Activated B cell treated with CpG ODN at 0.5 μM for 24 hours (primary cell): ENCODE results near the gene GABRQ. TPM values are rescaled to one million over a fixed set of nuclear protein-coding genes. Genes with fewer than 3 reads are reported as not detected.

ENCODE experiments used
- ATAC-seq: fragments of 200-7000 bp; cut with Tn5 transposase; one replicate; pipeline ENCODE4 v1.10.0; 2021; ENCODE audit warnings: low read depth, mild to moderate bottlenecking, moderate library complexity
- CTCF ChIA-PET: fragments of 350-600 bp; sonication (Branson Sonifier 250); formaldehyde crosslinking; loops from one replicate; lab custom pipeline; 2021; ENCODE audit warnings: antibody characterized with exemption; lab: Charles Lee
- POLR2A ChIA-PET: fragments of 350-600 bp; sonication (Branson Sonifier 250); formaldehyde crosslinking; loops from one replicate; lab custom pipeline; 2021; ENCODE audit warnings: antibody characterized with exemption; lab: Charles Lee
- DNase-seq: peaks from one replicate; pipeline ENCODE4 v3.0.0; 2022
- H3K27ac Mint-ChIP-seq: one replicate; pipeline ENCODE4 v1.8.0; 2020; ENCODE audit warnings: mixed read lengths
- H3K27me3 Mint-ChIP-seq: one replicate; pipeline ENCODE4 v1.8.0; 2021; ENCODE audit warnings: mixed read lengths
- H3K36me3 Mint-ChIP-seq: one replicate; pipeline ENCODE4 v1.8.0; 2021; ENCODE audit warnings: low read depth, mixed read lengths
- H3K4me1 Mint-ChIP-seq: one replicate; pipeline ENCODE4 v1.8.0; 2021; ENCODE audit warnings: mixed read lengths
- H3K4me3 Mint-ChIP-seq: one replicate; pipeline ENCODE4 v1.8.0; 2020; ENCODE audit warnings: mild to moderate bottlenecking, mixed read lengths
- H3K9me3 Mint-ChIP-seq: one replicate; pipeline ENCODE4 v1.8.0; 2020; ENCODE audit warnings: mixed read lengths
- CTCF ChIP-seq: fragments of 200-600 bp; IDR thresholded peaks from one replicate; pipeline ENCODE4 v1.8.0; 2022; ENCODE audit warnings: antibody characterized with exemption, mild to moderate bottlenecking
- intact Hi-C: fragments of 100-400 bp; cut with micrococcal nuclease; formaldehyde crosslinking; loops from one replicate; pipeline ENCODE4 v1.15.1; 2024
- total RNA-seq: library from RNA; stranded (reverse); gene quantifications from 2 replicates; pipeline ENCODE4 v1.2.3, GENCODE V29; 2022

The GABRQ gene
- total RNA-seq, 1 donor from 2014 or later, result not detected

DNA sequence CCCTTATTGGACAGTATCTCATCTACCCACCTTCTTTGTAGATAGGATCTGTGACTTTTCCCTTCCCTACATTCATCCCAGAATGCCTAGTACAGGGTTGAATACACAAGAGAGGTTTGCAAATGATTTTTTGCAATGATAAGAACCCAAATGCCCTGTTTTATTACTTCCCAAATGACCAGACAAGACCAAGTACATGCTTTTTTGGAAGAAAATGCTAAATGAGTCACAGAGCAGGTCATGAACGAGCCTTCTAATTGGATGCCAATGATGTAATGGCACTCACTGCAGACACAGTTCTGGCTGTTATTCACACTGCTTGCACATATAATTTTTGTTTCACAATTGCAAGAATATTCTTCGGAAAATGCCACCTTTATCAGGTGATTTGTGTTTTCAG, 17.8 kb upstream of the GABRQ start:
- Mint-ChIP-seq H3K27me3 (peaks cover 1% of the 10 kb centered on the region), H3K27ac (no peak overlapping the region), H3K9me3 (no peaks in the 10 kb centered on the region), H3K4me3 (no peak overlapping the region), H3K4me1 (no peaks in the 10 kb centered on the region), H3K36me3 (no peaks in the 10 kb centered on the region)
- intact Hi-C loops, result no loop called here
- no peak for TF ChIP-seq CTCF
- ChIA-PET POLR2A (no interaction called here), CTCF (no interaction called here)
- ATAC-seq (no peak), DNase-seq (no peak)

DNA sequence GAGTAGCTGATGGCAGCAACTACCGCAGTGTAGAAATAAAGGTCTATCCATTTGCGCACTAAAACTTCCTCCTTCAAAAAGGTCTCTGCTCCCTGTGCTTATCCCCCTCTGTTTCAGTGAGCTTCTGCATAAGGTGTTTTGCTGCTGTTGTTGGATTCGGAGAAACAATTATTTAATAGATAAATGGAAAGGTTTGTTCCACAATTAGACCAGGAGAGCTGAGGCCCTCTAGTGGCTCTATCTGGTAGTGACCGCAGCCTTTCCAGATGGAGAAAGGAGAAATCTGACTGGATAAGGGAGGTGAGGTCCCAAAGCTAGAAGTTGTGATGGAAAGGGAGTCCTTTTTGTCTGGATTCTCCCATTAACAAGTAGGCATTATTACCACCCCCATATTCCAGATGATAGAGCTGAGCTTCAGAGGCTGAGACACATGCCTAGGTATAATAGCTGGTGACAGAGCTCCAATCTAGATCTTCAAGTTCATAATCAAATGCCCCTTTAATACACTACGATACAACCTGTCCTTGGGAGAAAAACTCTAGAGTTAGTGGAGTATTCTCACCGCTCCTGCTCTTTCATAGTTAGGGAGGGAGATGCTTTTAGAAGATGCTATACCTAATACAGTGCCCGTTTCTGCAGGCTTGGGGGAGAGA, 5.1 kb upstream of the GABRQ start:
- ATAC-seq, result no peak

DNA sequence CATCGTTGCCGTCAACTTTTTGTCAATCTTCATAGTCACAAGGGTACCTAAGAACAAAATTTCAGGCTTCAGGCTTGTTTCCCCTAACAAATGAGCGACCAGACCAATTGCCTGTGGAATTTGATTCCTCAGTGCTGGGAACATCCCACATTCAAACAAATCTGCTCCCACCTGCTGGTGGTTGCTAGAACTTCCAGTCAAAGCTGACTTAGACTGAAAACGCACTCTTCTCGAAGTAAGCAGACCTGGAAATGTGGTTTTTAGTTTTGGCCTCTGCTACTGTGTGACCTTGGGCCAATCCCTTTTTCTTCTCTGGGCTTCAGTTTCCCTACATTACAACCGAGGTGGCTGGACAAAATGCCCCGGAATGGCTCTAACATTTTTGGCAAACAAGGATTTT, 1.8 kb upstream of the GABRQ start:
- Mint-ChIP-seq H3K4me1 (no peaks in the 10 kb centered on the region), H3K36me3 (no peaks in the 10 kb centered on the region), H3K4me3 (no peak overlapping the region), H3K9me3 (no peaks in the 10 kb centered on the region), H3K27ac (no peak overlapping the region), H3K27me3 (peaks cover 7% of the 10 kb centered on the region)
- no peak for TF ChIP-seq CTCF
- DNase-seq, result no peak
- intact Hi-C loops, result no loop called here
- ATAC-seq, result no peak
- CTCF ChIA-PET, result no interaction called here
- POLR2A ChIA-PET, result no interaction called here

More for the DNA sequence above, 5.1 kb upstream of the GABRQ start:
- no peak for DNase-seq
- Mint-ChIP-seq H3K36me3 (no peaks in the 10 kb centered on the region), H3K9me3 (no peaks in the 10 kb centered on the region), H3K4me1 (no peaks in the 10 kb centered on the region), H3K4me3 (no peak overlapping the region), H3K27me3 (peaks cover 7% of the 10 kb centered on the region), H3K27ac (no peak overlapping the region)
- ChIA-PET POLR2A (no interaction called here), CTCF (interaction anchor here (1.1 to 1.7 kb wide), 2 partner anchors 8 to 1481 kb away, joined by 4 to 7 read pairs; no protein-coding TSS in a partner anchor)
- intact Hi-C loops, result loop anchor here (5.0 kb wide), 2 partner anchors 295 to 880 kb away; no protein-coding TSS in a partner anchor
- no peak for TF ChIP-seq CTCF

- H3K27ac Mint-ChIP-seq, result no peak overlapping the region
- H3K36me3 Mint-ChIP-seq, result no peaks in the 10 kb centered on the region
- H3K4me1 Mint-ChIP-seq, result no peaks in the 10 kb centered on the region
- H3K4me3 Mint-ChIP-seq, result no peak overlapping the region
- DNase-seq (no peak), ATAC-seq (no peak)
- intact Hi-C loops, result no loop called here
- CTCF ChIA-PET, result no interaction called here
- peaks cover 7% of the 10 kb centered on the region for H3K27me3 Mint-ChIP-seq
- H3K9me3 Mint-ChIP-seq, result no peaks in the 10 kb centered on the region
- POLR2A ChIA-PET, result no interaction called here
- no peak for TF ChIP-seq CTCF
Measured at GRCh38 chrX:152638443-152638904, 779 bp downstream of the GABRQ start.

- ATAC-seq (no peak), DNase-seq (no peak)
- CTCF ChIA-PET, result no interaction called here
- intact Hi-C loops, result no loop called here
- no peak overlapping the region for H3K4me3 Mint-ChIP-seq
- POLR2A ChIA-PET, result no interaction called here
- peaks cover 7% of the 10 kb centered on the region for H3K27me3 Mint-ChIP-seq
- H3K36me3 Mint-ChIP-seq, result no peaks in the 10 kb centered on the region
- H3K9me3 Mint-ChIP-seq, result no peaks in the 10 kb centered on the region
- TF ChIP-seq CTCF, result no peak
- no peak overlapping the region for H3K27ac Mint-ChIP-seq
- no peaks in the 10 kb centered on the region for H3K4me1 Mint-ChIP-seq
Measured at GRCh38 chrX:152639426-152639825, 1.7 kb downstream of the GABRQ start.
